Measurements from ENCODE around the gene HOXD8. TPM values are rescaled to one million over a fixed set of nuclear protein-coding genes. Genes with fewer than 3 reads are reported as not detected.

Gene HOXD8
- total and polyA plus RNA-seq, 2 of the 8 experiments (the other 6 are each of a cell fraction or from before 2014, with no cell fraction given) = not detected

GRCh38 chr2:176160986-176161824 lies 31.7 kb downstream of the HOXD8 start:
- no peak for FAIRE-seq
- Histone ChIP-seq H2BK5ac (ENCODE audit: low read depth, low read length) (no peak overlapping the region), H3K9me3 (ENCODE audit: insufficient read depth in 2 of 2, low read depth in 1 of 2, low read length in 1 of 2) (no peaks in the 10 kb centered on the region), H3K27me3 (replicated peaks in 1 of 4; ENCODE audit: control insufficient read depth in 3 of 4, extremely low read depth in 1 of 4, insufficient read depth in 3 of 4, low read length in 3 of 4) (peaks cover 99 to 100% (median 100%) of the 10 kb centered on the region in 4 experiments), H4K8ac (ENCODE audit: extremely low read depth, insufficient read depth, low read length) (no peak overlapping the region), H2BK15ac (ENCODE audit: low read length) (no peak overlapping the region; the same call in 1 of the 2 replicates), H3K4me3 (ENCODE audit: extremely low read depth in 1 of 4, insufficient read depth in 2 of 4, low read depth in 3 of 4, low read length in 4 of 4) (no peak overlapping the region), H3K79me2 (ENCODE audit: control insufficient read depth in 1 of 2, insufficient read depth in 2 of 2, low read length in 2 of 2) (no peaks in the 10 kb centered on the region), H3K18ac (ENCODE audit: extremely low read depth, low read length) (no peak overlapping the region), H3K4ac (replicated peaks; ENCODE audit: insufficient read length, low read depth, low read length) (no peak overlapping the region), H2BK12ac (ENCODE audit: low read depth, low read length) (no peak overlapping the region; the same call in 1 of the 2 replicates), H3K14ac (ENCODE audit: insufficient read length) (no peak overlapping the region), H3K27ac (ENCODE audit: low read depth, low read length) (no peak overlapping the region), H2BK20ac (ENCODE audit: low read length) (no peak overlapping the region), H3K56ac (replicated peaks; ENCODE audit: insufficient read length, low read depth, low read length) (no peak overlapping the region), H2AK5ac (ENCODE audit: low read depth, low read length) (no peak overlapping the region), H4K5ac (ENCODE audit: insufficient read length, low read depth, low read length) (no peak overlapping the region), H2BK120ac (replicated peaks; ENCODE audit: low read depth, low read length) (no peak overlapping the region), H4K20me1 (replicated peaks in 1 of 2; ENCODE audit: control insufficient read depth in 1 of 2, insufficient read depth in 2 of 2, low read length in 2 of 2) (peaks cover 39 to 44% of the 10 kb centered on the region in 2 experiments), H3K23ac (ENCODE audit: insufficient read length) (no peak overlapping the region), H3K36me3 (ENCODE audit: control insufficient read depth in 2 of 4, insufficient read depth in 4 of 4, low read length in 3 of 4) (peaks cover 0 to 10% (median 0%) of the 10 kb centered on the region in 4 experiments; a peak in 1 of 8 replicates), H3K4me1 (replicated peaks in 1 of 4; ENCODE audit: control insufficient read depth in 3 of 4, insufficient read depth in 4 of 4, low read length in 3 of 4) (peaks cover 0 to 12% (median 6%) of the 10 kb centered on the region in 4 experiments; a peak in 5 of 7 replicates), H3K79me1 (ENCODE audit: low read depth, low read length) (no peaks in the 10 kb centered on the region), H3K9ac (replicated peaks in 1 of 4; ENCODE audit: extremely low read depth in 1 of 4, low read depth in 3 of 4, low read length in 3 of 4) (no peak overlapping the region), H3K4me2 (ENCODE audit: insufficient read depth in 1 of 2, low read depth in 2 of 2, low read length in 2 of 2) (peak overlapping the region in 1 of 2 experiments; percentile 39; a peak in 1 of 4 replicates), H3K23me2 (ENCODE audit: low read depth, low read length) (0 out of 2 replicates have a peak, but pooled peaks cover 2% of the 10 kb centered on the region), H4K91ac (replicated peaks; ENCODE audit: insufficient read length, low read length) (no peak overlapping the region), H2AFZ (ENCODE audit: low read length) (no peak overlapping the region)
- ChIA-PET POLR2A (ENCODE audit: partially characterized antibody) (interaction anchor here (1.6 kb wide), 1 partner anchor 10 kb away, joined by 7 read pairs; no protein-coding TSS in a partner anchor), CTCF (ENCODE audit: partially characterized antibody) (interaction anchor here (0.9 to 3.6 kb wide), 23 partner anchors 8 to 988 kb away, joined by 3 to 26 read pairs (median 4); partner anchors contain the start of gene HOXD4)
- DNase-seq (ENCODE audit: low read depth in 1 of 2, low spot score in 2 of 2) = no peak
- WGBS, 2 experiments (ENCODE audit: extremely low coverage in 1 of 2, insufficient coverage in 1 of 2, insufficient read length in 1 of 2, insufficient replicate concordance in 2 of 2, low coverage in 1 of 2, low lambda C conversion rate in 2 of 2, missing lambda C conversion rate in 1 of 2) = 19% methylated on average over 22 of the region's 22 CpGs; no CpG with 5 or more reads in 1 of the 2 experiments
- no peak for TF ChIP-seq CREB1 (IDR thresholded peaks at IDR 0.05)
- TF ChIP-seq RNF2 (IDR thresholded peaks at IDR 0.05; ENCODE audit: borderline replicate concordance, low read depth, low read length, missing control alignments, poor library complexity, severe bottlenecking) = peak; percentile 89
